ENCODE results near the gene GJD3.

The GJD3 gene

DNA sequence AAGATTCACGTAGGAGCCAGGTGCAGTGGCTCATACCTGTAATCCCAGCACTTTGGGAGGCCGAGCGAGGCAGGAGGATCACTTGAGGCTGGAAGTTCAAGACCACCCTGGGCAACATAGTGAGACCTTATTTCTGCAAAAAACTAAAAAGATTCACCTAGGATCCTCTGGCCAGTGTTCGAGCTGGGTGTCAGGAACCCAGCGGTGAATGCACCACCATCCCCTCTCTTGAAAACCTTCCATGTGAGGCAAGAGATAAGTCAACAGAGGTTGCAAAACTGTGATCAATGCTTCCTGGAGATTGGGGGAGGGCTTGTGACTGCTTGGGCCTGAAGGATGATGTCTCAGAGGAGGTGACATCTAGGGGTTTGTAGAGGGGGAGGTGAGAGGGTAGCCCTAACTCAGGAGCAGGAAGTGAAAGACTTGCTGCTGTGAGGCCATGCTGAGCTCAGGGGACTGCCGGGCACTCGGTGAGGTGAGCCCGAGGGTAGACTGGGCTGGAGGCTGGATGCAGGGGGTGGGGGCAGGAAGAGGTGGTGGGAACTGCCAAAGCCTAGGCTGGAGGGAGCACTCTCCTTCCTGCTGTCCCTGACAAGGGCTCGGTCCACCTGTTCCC lies 11.7 kb downstream of the GJD3 start:
- peaks cover 79% of the 10 kb centered on the region for H3K36me3 Mint-ChIP-seq (ENCODE audit: insufficient read depth)
- H3K27ac Mint-ChIP-seq, result peak overlapping the region; percentile 70 to 90
- peaks cover 22 to 44% of the 10 kb centered on the region in 2 donors for H3K4me1 Mint-ChIP-seq (ENCODE audit: low read depth in 2 of 2)
- H3K9me3 Mint-ChIP-seq, result no peaks in the 10 kb centered on the region
- DNase-seq (no peak), ATAC-seq (replicated peaks) (peak; percentile 24)
- H3K4me3 Mint-ChIP-seq, result peak overlapping the region in 1 of 2 donors; percentile 31
- no peaks in the 10 kb centered on the region for H3K27me3 Mint-ChIP-seq

DNA sequence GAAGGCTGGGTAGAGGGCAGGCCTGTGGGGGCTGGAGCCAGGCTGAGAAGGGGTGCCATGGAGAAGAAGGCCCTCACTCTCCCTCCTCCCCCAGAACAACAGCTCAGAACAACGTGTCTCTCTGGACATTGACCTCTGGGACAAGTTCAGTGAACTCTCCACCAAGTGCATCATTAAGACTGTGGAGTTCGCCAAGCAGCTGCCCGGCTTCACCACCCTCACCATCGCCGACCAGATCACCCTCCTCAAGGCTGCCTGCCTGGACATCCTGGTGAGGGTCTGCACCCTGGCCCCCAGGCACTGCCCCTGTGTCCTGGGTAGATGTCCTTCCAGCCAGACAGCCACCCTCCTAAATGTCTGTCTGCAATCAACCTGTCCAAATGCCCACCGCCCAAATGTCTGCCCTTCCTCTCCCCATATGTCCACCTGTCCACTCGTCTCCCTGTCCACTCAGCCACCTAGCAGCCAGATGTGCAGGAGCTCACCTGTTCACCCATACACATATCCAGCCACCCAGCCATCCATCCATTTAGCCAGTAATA lies 12.2 kb downstream of the GJD3 start:
- ATAC-seq (replicated peaks) (no peak), DNase-seq (no peak)
- Mint-ChIP-seq H3K27ac (peak overlapping the region in 1 of 2 donors; percentile 90), H3K36me3 (ENCODE audit: insufficient read depth) (peaks cover 79% of the 10 kb centered on the region), H3K9me3 (no peaks in the 10 kb centered on the region), H3K4me1 (ENCODE audit: low read depth in 2 of 2) (peaks cover 28 to 47% of the 10 kb centered on the region in 2 donors), H3K4me3 (peak overlapping the region in 1 of 2 donors; percentile 31), H3K27me3 (no peaks in the 10 kb centered on the region)

GRCh38 chr17:40351359-40352236 lies 12.9 kb downstream of the GJD3 start:
- Mint-ChIP-seq H3K27ac (peak overlapping the region; percentile 35 to 90), H3K4me3 (peak overlapping the region in 1 of 2 donors; percentile 31), H3K27me3 (no peaks in the 10 kb centered on the region), H3K36me3 (ENCODE audit: insufficient read depth) (peaks cover 80% of the 10 kb centered on the region), H3K9me3 (no peaks in the 10 kb centered on the region), H3K4me1 (ENCODE audit: low read depth in 2 of 2) (peaks cover 33 to 52% of the 10 kb centered on the region in 2 donors)
- DNase-seq (no peak), ATAC-seq (replicated peaks) (no peak)

GRCh38 chr17:40350689-40351358 lies 13.7 kb downstream of the GJD3 start:
- H3K4me1 Mint-ChIP-seq (ENCODE audit: low read depth in 2 of 2), result peaks cover 40 to 59% of the 10 kb centered on the region in 2 donors
- no peaks in the 10 kb centered on the region for H3K9me3 Mint-ChIP-seq
- H3K36me3 Mint-ChIP-seq (ENCODE audit: insufficient read depth), result peaks cover 79% of the 10 kb centered on the region
- ATAC-seq (replicated peaks) (no peak), DNase-seq (no peak)
- no peak overlapping the region for H3K4me3 Mint-ChIP-seq
- no peaks in the 10 kb centered on the region for H3K27me3 Mint-ChIP-seq
- H3K27ac Mint-ChIP-seq, result peak overlapping the region; percentile 35 to 90

DNA sequence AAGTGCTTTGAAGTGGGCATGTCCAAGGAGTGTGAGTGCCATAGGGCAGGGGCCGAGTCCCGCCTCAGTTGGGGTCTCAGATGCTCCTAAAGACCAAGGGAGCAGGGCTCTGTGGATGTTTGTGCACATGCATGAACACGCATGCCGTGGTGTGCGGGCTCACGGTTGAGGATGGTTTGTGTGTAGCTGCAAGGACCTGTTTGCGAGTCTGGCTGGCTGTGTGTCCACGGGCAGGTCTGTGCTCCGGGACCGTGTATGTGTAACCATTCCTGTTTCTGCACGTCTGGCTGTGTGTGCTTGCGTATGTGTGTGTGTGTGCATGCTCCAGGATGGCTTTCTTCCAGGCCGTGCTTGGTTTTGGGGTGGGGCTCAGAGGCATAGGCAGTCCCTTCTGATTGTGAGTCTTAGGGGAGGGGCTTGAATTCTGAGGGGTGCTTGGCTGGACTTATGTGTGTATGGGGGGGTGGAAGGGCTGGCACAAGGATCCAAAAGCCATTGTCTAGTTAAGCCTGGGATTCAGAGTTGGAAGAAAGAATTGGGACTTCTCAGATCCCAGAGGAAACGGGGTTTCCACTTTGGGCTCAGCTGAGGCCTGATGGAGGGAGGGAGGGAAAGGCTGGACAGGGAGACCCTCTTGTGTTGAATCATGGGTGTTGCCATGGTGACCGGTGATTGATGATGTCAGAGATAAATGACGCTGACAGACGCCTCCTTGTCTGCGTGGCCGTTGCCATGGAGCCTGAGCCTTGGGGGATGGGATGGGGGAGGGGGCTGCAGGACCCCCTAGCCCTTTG lies 14.4 kb downstream of the GJD3 start:
- Mint-ChIP-seq H3K4me3 (peak overlapping the region in 1 of 2 donors; percentile 79), H3K36me3 (ENCODE audit: insufficient read depth) (peaks cover 79% of the 10 kb centered on the region), H3K27me3 (no peaks in the 10 kb centered on the region), H3K4me1 (ENCODE audit: low read depth in 2 of 2) (peaks cover 44 to 66% of the 10 kb centered on the region in 2 donors), H3K27ac (peak overlapping the region; percentile 90 to 96), H3K9me3 (no peaks in the 10 kb centered on the region)
- ATAC-seq (replicated peaks) (no peak), DNase-seq (no peak)

DNA sequence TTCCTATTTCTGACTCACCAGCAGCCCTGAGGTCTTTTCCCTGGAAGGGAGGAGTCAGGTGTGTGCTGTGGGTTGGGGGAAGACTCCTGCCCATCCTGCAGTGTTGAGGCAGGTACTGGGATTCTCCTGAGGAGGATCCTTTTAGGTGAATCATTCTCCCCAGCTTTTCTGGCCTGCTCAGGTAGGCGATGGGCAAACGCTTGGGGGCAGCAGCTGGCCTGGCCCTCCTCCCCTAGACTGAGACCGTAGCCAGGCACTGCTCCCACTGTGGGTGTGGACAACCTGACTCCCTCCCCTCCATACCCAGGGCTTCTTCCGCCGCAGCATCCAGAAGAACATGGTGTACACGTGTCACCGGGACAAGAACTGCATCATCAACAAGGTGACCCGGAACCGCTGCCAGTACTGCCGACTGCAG lies 15.1 kb downstream of the GJD3 start:
- DNase-seq (no peak), ATAC-seq (replicated peaks) (no peak)
- Mint-ChIP-seq H3K36me3 (ENCODE audit: insufficient read depth) (peaks cover 79% of the 10 kb centered on the region), H3K27ac (peak overlapping the region; percentile 90 to 96), H3K27me3 (no peaks in the 10 kb centered on the region), H3K4me3 (peak overlapping the region in 1 of 2 donors; percentile 79), H3K9me3 (no peaks in the 10 kb centered on the region), H3K4me1 (ENCODE audit: low read depth in 2 of 2) (peaks cover 50 to 72% of the 10 kb centered on the region in 2 donors)

- Mint-ChIP-seq H3K4me1 (ENCODE audit: low read depth in 2 of 2) (peaks cover 53 to 74% of the 10 kb centered on the region in 2 donors), H3K4me3 (peak overlapping the region in 1 of 2 donors; percentile 79), H3K36me3 (ENCODE audit: insufficient read depth) (peaks cover 81% of the 10 kb centered on the region), H3K27ac (peak overlapping the region; percentile 90 to 96), H3K9me3 (no peaks in the 10 kb centered on the region), H3K27me3 (no peaks in the 10 kb centered on the region)
- no peak for DNase-seq
- ATAC-seq (replicated peaks), result no peak
Observed at GRCh38 chr17:40348562-40349476, 15.7 kb downstream of the GJD3 start.

- Mint-ChIP-seq H3K4me3 (peak overlapping the region; percentile 48 to 79), H3K27ac (peak overlapping the region; percentile 96 to 97), H3K36me3 (ENCODE audit: insufficient read depth) (peaks cover 82% of the 10 kb centered on the region), H3K4me1 (ENCODE audit: low read depth in 2 of 2) (peaks cover 54 to 81% of the 10 kb centered on the region in 2 donors), H3K27me3 (no peaks in the 10 kb centered on the region), H3K9me3 (no peaks in the 10 kb centered on the region)
- ATAC-seq (replicated peaks), result no peak
- no peak for DNase-seq
Observed at GRCh38 chr17:40348136-40348504, 16.4 kb downstream of the GJD3 start.

DNA sequence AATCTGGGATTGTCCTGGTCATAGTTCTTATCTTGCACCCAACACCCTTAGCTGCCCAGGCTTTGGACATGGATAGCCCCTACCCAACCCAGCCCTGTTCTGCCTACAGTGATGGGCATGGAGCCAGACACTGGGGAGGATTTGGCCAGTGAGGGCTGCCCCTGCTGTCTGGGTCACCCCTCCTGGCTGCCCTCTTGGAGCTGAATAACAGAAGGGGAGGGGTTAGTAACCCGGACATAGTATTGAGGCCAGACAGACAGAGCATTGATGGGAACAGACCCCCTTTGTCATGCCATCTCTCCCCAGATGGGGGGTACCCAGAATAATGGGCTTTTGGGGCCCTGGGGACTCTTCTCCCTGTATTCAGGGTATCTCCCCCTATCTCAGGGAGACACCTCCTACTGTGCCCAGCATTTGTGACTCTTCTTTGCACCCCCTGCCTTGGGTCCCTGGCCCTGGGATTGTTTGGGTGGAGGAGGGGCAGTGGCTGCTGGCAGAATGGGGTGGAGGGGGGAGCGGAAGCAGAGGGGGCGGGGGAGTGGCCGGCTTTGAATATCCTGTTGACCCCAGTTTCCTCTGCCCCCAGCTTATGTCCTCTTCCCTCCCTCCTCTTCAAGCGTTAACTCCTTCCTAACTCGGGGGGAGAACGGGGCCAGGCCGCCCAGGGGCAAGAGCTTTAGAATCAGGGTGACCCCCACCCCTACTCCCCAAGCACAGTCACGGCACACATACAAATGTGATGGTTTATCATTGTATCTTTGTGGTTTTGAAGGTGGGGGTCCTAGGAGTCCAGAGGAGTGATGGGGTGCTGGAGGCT lies 17.0 kb downstream of the GJD3 start:
- peaks cover 82% of the 10 kb centered on the region for H3K36me3 Mint-ChIP-seq (ENCODE audit: insufficient read depth)
- peak overlapping the region; percentile 48 to 79 for H3K4me3 Mint-ChIP-seq
- peaks cover 55 to 79% of the 10 kb centered on the region in 2 donors for H3K4me1 Mint-ChIP-seq (ENCODE audit: low read depth in 2 of 2)

GRCh38 chr17:40346765-40347158 lies 17.8 kb downstream of the GJD3 start:
- DNase-seq, result peak in 2 of 3 experiments; percentile 34 to 40
- Mint-ChIP-seq H3K4me1 (ENCODE audit: low read depth in 2 of 2) (peaks cover 50 to 73% of the 10 kb centered on the region in 2 donors), H3K4me3 (peak overlapping the region; percentile 48 to 79), H3K27ac (peak overlapping the region; percentile 96 to 97), H3K27me3 (no peaks in the 10 kb centered on the region), H3K36me3 (ENCODE audit: insufficient read depth) (peaks cover 82% of the 10 kb centered on the region), H3K9me3 (no peaks in the 10 kb centered on the region)
- ATAC-seq (replicated peaks), result peak; percentile 66

More for the DNA sequence above, 17.0 kb downstream of the GJD3 start:
- DNase-seq, result no peak
- H3K9me3 Mint-ChIP-seq, result no peaks in the 10 kb centered on the region
- H3K27ac Mint-ChIP-seq, result peak overlapping the region; percentile 96 to 97
- H3K27me3 Mint-ChIP-seq, result no peaks in the 10 kb centered on the region
- peak; percentile 2 for ATAC-seq (replicated peaks)

DNA sequence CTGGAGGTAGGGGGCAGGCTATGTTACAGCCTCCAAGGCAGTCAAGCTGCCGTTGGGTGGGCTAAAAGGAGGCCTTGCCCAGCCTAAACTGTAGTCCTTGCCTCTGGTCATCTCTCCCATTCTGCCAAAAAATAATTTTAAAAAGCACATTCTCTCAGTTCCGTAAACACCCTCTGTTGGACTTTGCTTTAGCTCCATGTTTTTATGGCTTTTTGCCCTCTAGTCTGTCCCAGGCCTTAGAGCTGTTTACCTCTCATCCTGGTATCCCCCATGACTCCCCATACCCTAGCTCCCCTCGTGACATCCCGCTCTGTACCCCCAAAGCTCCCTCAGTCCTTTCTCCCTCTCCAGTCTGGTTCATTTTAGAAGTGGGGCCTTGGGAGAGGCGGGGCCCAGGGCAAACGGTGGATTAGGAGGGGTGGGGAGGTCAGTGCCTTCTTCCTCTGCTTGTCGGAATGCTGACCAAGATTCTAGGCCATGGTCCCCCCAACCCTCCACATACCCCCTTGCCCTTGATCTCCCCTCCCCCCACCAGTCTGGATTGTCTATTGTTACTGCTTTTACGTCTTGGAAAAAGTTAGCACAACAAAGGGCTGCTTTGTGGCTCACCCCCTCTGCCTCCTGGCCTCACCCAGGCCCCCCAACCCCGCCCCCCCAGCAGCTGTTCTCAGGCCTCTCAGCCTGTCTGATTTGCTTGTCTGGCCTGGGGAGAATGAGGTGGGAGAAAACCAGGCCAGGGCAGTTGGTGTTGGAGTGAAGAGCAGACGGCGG lies 18.4 kb downstream of the GJD3 start:
- no peak for DNase-seq
- H3K9me3 Mint-ChIP-seq, result no peaks in the 10 kb centered on the region
- peaks cover 48 to 71% of the 10 kb centered on the region in 2 donors for H3K4me1 Mint-ChIP-seq (ENCODE audit: low read depth in 2 of 2)
- H3K4me3 Mint-ChIP-seq, result peak overlapping the region; percentile 71 to 79
- no peak for ATAC-seq (replicated peaks)
- H3K27me3 Mint-ChIP-seq, result no peaks in the 10 kb centered on the region
- H3K36me3 Mint-ChIP-seq (ENCODE audit: insufficient read depth), result peaks cover 85% of the 10 kb centered on the region
- peak overlapping the region; percentile 96 to 97 for H3K27ac Mint-ChIP-seq
